ENCODE data around the gene CSH1. TPM values are rescaled to one million over a fixed set of nuclear protein-coding genes. Genes with fewer than 3 reads are reported as not detected.
"Not testable (repeated sequence)": the region's sequence is repeated elsewhere in the genome, so short reads cannot be mapped to it uniquely, and the experiment has no call there.

The CSH1 gene
- total RNA-seq: 0.42 TPM
- polyA plus RNA-seq: not detected

DNA sequence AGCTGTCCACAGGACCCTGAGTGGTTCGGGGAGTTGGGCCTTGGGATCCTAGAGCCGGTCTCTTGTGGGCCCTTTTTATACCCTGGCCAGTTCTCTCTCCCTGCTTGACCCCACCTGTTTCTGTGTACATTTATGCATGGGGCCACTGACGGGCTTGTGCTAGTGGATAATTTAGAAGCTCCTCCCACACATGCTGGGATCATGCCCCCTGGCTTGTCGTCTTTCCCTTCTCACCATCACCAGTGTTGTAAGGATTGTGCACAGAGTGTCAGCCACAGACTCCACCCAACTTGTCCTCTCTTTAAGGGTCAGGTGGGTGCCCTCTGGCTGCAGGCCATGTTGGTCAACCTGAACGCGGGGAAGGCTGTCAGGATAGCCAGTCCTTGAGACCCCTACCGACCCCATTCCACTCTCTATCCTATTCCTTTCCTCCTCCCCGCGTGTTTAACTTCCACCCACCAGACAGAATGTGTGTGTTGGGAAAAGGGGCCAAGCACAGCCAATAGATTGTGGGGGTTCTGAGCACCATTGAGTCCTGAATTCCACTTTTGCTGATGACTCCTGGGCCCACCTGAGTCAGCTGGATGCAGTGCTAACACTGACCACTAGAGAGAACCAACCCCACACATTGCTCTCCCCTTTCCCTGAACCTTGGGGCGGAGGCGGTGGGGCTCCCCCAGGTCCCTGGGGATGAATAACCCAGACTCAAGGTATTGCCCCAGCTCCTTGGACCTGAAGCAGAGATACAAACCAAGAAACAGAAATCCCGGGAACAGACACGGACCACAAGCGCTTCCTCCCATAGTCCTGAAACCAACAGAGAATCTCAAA is at the start of gene CSH1:
CSH1 (minus strand) TSS at position 51 of the 831 bp plus-strand sequence. CDS start 63 bp downstream, outside the sequence.
- H3K36me3 ChIP-seq (ENCODE audit: insufficient read depth); H3K4me1 ChIP-seq (ENCODE audit: insufficient read depth); DNase-seq (ENCODE audit: extremely low spot score); H3K4me3 ChIP-seq (ENCODE audit: low read depth, low read length); H3K27ac ChIP-seq (ENCODE audit: low read depth): not testable (repeated sequence)
- 89% methylated on average over 11 of the region's 14 CpGs for WGBS

DNA sequence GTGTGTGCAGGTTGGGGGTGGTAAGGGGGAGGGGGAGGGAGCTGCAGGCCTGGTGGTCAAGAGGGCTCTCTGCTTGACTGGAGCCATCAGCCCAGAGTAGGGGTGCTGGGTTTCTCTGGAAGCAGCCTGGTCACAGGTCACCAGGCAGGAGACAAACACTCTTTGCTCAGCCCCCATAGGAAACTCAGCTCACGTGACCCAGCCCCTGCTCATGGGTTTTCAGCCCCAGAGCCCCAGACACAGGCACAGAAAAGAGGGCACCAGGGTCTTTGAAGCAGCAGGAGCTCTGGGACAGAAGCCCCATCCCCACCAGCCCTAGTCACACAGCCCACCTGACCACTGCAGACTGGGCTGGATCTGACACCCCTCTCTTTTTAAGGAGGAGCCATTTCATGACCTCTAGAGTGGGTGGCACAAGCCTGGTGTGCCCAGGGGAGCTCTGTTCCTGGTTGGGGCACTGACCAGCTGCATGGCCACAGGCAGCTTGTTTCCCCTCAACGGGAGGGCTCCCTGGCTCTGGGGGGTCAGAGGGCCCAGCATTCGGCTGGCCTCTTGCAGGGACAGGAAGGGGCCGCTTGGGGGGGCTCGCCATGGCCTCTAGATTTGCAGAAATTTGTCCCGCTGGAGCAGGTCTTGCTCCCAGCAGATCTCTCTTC is 49.5 kb upstream of the CSH1 start:
- Histone ChIP-seq H3K36me3 (ENCODE audit: insufficient read depth) (no peaks in the 10 kb centered on the region), H3K4me3 (ENCODE audit: low read depth, low read length) (no peak overlapping the region), H3K27ac (ENCODE audit: low read depth) (no peak overlapping the region), H3K4me1 (ENCODE audit: insufficient read depth) (no peaks in the 10 kb centered on the region)
- 68% methylated on average over 6 of the region's 6 CpGs for WGBS
- no peak for DNase-seq (ENCODE audit: extremely low spot score)

DNA sequence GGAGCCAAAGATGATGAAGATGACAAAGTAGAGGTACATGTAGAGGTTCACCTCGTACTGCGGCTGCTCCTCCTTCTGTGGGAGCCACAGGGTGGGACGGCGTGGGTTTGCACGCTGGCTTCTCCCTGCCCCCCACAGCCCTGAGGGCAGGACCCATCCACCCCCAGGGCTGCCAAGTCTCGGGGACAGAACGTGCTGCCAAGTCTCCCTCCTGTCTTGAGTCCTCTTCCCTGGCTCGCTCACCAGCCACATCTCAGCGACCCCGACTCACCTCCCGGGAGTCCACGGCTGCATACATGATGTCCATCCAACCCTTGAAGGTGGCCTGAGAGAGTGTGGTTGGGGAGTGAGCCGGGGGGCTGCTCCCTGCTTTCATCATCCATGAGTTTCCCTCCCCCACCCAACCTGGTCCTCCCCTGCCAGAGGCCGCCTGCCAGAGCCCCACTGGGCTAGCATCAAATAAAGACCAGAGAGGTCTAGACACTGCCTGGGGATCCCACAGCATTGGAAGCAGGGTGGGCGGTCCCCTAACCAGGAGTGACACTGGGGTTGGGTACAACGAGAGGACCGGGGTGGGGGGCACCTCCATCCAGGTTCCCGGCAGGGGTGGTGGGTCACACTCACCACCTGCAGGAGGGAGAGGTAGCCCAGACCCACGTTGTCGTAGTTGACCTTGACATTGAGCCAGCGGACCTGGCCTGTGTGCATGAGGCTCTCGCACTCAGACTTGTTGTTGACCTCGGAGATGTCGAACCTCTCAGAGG is 48.5 kb upstream of the CSH1 start:
- 90% methylated on average over 24 of the region's 24 CpGs for WGBS
- no peak overlapping the region for H3K27ac ChIP-seq (ENCODE audit: low read depth)
- no peaks in the 10 kb centered on the region for H3K36me3 ChIP-seq (ENCODE audit: insufficient read depth)
- no peak overlapping the region for H3K4me3 ChIP-seq (ENCODE audit: low read depth, low read length)
- no peak for DNase-seq (ENCODE audit: extremely low spot score)
- no peaks in the 10 kb centered on the region for H3K4me1 ChIP-seq (ENCODE audit: insufficient read depth)

DNA sequence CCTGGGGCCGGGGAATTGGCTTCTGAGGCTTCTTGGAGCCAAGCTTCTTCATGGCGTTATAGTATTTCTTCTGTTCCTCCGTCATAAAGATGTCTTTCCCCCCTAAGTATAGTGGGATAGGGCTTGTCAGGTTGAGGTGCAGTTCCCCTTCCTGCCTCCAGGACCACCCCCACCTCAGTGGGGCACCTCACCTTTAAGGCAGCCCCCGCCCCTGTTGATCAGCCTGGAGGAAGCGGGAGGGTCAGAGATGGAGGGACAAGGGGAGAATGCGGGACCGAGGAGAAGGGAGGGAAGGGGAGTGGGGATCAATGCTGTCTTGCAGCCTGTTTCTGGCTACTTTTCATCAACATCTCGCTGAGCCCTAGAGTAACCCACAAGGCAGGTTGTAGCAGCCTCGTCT is 47.4 kb upstream of the CSH1 start:
- Histone ChIP-seq H3K27ac (ENCODE audit: low read depth) (no peak overlapping the region), H3K36me3 (ENCODE audit: insufficient read depth) (no peaks in the 10 kb centered on the region), H3K4me3 (ENCODE audit: low read depth, low read length) (no peak overlapping the region), H3K4me1 (ENCODE audit: insufficient read depth) (no peaks in the 10 kb centered on the region)
- no peak for DNase-seq (ENCODE audit: extremely low spot score)
- 78% methylated on average over 9 of the region's 9 CpGs for WGBS

DNA sequence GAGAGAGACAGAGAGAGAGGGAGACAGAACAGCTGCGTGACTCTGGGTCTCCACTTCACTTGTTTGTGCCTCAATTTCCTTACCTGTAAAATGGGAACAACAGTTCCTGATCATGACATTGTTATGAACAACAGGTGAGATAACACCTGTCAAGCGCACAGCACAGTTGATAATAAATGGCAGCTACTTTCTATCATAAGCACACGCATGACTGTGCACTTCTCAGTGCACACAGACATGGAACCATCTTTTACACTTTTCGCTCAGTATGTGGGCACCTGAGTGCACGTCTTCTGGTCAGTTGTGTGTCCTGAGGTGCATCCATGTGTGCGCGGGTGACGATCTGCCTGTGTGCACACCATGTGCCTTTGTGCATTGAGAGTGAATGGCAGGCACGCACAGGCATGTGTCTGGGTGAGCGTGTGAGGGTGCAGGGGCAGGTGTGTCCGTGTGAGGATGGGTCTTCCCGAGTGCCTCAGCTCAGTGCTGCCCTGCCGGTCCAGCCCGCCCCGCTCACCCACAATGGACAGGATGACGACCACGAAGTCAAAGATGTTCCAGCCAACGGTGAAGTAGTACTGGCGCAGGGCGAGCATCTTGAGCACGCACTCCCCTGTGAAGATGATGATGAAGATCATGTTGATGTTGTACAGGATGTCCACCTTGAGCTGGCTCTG is 46.1 kb upstream of the CSH1 start:
- no peak for DNase-seq (ENCODE audit: extremely low spot score)
- Histone ChIP-seq H3K4me3 (ENCODE audit: low read depth, low read length) (no peak overlapping the region), H3K27ac (ENCODE audit: low read depth) (no peak overlapping the region), H3K36me3 (ENCODE audit: insufficient read depth) (no peaks in the 10 kb centered on the region), H3K4me1 (ENCODE audit: insufficient read depth) (no peaks in the 10 kb centered on the region)
- 94% methylated on average over 21 of the region's 21 CpGs for WGBS

DNA sequence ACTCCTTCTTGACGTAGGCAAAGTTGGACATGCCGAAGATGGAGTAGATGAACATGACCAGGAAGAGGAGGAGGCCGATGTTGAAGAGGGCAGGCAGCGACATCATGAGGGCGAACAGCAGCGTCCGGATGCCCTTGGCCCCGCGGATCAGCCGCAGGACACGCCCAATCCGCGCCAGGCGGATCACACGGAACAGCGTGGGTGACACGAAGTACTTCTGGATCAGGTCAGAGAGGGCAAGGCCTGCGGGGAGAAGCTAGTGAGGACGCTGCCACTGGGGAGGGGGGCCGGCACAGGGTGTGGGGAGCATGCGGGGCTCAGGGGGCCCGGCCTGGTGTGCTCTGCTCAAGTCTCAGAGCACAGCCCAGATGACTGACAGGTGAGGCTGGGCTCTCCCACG is 45.4 kb upstream of the CSH1 start:
- H3K4me3 ChIP-seq (ENCODE audit: low read depth, low read length): no peak overlapping the region
- no peak overlapping the region for H3K27ac ChIP-seq (ENCODE audit: low read depth)
- no peak for DNase-seq (ENCODE audit: extremely low spot score)
- H3K4me1 ChIP-seq (ENCODE audit: insufficient read depth): no peaks in the 10 kb centered on the region
- WGBS: 92% methylated on average over 23 of the region's 23 CpGs
- H3K36me3 ChIP-seq (ENCODE audit: insufficient read depth): no peaks in the 10 kb centered on the region

DNA sequence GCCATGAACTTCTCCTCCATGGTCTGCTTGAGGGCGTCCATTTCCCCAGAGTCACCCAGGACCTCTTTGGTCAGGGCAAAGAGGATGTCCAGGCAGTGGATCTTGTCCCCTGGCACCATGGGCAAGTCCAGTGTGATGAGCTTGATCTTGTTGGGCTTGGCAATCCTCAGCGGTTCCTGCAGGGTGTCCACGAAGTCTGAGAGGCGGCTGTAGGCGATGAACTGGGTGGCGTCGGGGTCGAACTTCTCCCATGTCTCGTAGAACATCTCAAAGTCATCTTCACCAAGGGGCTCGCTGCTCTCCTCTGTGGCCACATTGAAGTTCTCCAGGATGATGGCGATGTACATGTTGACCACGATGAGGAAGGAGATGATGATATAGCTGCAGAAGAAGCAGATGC is 44.8 kb upstream of the CSH1 start:
- WGBS: 96% methylated on average over 12 of the region's 12 CpGs
- H3K27ac ChIP-seq (ENCODE audit: low read depth): no peak overlapping the region
- H3K4me3 ChIP-seq (ENCODE audit: low read depth, low read length): no peak overlapping the region
- H3K4me1 ChIP-seq (ENCODE audit: insufficient read depth): no peaks in the 10 kb centered on the region
- no peak for DNase-seq (ENCODE audit: extremely low spot score)
- H3K36me3 ChIP-seq (ENCODE audit: insufficient read depth): no peaks in the 10 kb centered on the region

DNA sequence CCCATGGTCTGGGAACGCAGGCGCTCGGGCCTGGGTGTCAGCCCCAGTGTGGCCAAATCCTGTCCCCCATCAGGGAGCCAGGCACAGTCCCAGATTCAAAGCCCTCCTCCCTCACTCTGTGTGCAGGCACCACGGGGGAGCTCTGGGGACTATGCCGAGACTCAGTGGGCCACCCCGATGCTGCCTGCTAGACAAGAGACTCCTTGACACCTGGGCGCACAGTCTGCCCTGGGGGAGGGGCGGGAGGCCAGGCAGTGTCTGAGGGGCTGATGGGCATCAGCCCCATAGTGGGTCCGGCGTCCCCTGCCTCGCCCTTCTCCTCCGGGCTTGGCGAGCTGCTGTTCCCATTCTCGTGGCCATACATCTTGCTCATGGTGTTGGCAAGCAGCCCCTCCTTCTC is 44.2 kb upstream of the CSH1 start:
- H3K27ac ChIP-seq (ENCODE audit: low read depth): no peak overlapping the region
- H3K4me1 ChIP-seq (ENCODE audit: insufficient read depth): no peaks in the 10 kb centered on the region
- H3K4me3 ChIP-seq (ENCODE audit: low read depth, low read length): no peak overlapping the region
- DNase-seq (ENCODE audit: extremely low spot score): no peak
- no peaks in the 10 kb centered on the region for H3K36me3 ChIP-seq (ENCODE audit: insufficient read depth)
- WGBS: 93% methylated on average over 14 of the region's 14 CpGs

DNA sequence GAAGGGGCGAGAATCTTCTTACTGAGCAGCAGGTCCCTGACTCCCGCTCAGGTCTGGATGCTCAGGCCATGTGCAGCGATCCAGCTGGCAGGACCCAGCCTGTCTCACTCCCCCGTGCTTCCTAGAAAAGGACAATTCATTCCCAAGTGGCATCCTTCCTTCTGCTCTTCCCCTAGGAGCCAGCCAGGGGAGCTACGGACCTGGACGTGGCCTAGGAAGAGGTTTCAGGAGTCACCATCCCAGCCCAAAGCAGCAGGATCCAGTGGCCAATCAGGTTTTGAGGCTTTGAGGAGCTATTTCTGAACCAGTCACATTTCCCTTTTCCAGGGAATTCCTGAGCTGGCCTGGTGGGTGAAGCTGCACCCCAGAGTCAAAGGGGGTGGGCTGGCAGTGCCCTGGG is 43.5 kb upstream of the CSH1 start:
- DNase-seq (ENCODE audit: extremely low spot score): no peak
- Histone ChIP-seq H3K4me3 (ENCODE audit: low read depth, low read length) (no peak overlapping the region), H3K36me3 (ENCODE audit: insufficient read depth) (no peaks in the 10 kb centered on the region), H3K27ac (ENCODE audit: low read depth) (no peak overlapping the region), H3K4me1 (ENCODE audit: insufficient read depth) (no peaks in the 10 kb centered on the region)
- WGBS: 77% methylated on average over 6 of the region's 6 CpGs

DNA sequence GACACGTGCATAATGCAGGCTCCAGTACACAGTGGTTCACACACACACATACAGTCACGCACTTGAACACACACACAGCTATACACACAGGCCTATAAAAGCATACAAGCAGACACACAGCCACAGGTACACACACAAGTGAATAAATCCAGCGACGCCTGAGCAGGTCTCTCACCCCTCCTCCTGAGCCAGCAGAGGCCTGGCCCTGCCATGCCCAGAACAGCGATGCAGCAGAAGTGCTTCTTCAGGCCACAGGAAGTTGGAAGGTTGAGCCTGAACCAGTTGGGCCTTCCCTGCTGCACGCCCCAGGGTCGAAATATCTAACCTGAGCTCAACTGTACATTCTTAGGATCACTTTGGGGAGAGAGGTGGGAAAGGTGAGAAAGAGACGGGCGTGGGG is 43.0 kb upstream of the CSH1 start:
- WGBS: 93% methylated on average over 9 of the region's 9 CpGs
- Histone ChIP-seq H3K27ac (ENCODE audit: low read depth) (no peak overlapping the region), H3K36me3 (ENCODE audit: insufficient read depth) (no peaks in the 10 kb centered on the region)

DNA sequence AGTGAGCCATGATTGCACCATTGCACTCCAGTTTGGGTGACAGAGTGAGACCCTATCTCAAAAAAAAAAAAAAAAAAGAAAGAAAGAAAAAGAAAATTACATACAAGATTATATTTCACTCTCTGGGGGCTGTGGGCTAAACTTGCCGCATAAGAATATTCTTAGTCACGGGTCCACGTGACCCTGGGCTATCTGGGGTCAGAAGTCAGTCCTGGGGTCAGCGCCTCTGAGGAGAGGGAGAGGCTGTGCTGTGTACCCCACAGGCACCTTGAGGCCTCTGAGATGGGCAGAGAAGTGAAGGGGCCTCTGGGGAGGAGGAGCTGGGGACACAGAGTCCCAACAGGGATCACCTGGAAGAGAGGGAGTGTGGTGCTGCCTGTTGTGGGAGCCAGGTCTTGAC is 41.5 kb upstream of the CSH1 start:
- H3K4me1 ChIP-seq (ENCODE audit: insufficient read depth): no peaks in the 10 kb centered on the region
- no peak for DNase-seq (ENCODE audit: extremely low spot score)
- 91% methylated on average over 4 of the region's 4 CpGs for WGBS

More for the DNA sequence above, 43.0 kb upstream of the CSH1 start:
- Histone ChIP-seq H3K4me1 (ENCODE audit: insufficient read depth) (no peaks in the 10 kb centered on the region), H3K4me3 (ENCODE audit: low read depth, low read length) (no peak overlapping the region)
- no peak for DNase-seq (ENCODE audit: extremely low spot score)

DNA sequence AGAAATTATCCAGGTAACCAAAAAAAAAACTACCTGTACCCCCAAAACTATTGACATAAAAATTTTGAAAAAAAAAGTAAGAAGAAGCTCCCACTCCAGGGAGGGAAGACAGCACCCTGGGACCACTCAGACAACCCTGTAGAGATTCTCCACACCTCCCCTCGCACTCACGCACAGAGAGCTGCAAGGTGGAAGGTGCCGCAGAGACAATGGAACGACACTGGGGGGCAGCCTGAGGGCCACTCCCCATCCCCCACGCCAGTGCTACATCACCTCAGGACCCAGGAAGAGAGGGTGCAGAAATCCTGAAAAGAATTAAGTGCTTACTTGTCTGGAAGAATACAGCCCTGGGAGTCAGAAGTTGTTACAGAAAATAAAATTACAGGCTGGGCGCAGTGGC is 40.9 kb upstream of the CSH1 start:
- Histone ChIP-seq H3K36me3 (ENCODE audit: insufficient read depth) (no peaks in the 10 kb centered on the region), H3K4me1 (ENCODE audit: insufficient read depth) (no peaks in the 10 kb centered on the region), H3K27ac (ENCODE audit: low read depth) (no peak overlapping the region), H3K4me3 (ENCODE audit: low read depth, low read length) (no peak overlapping the region)
- no peak for DNase-seq (ENCODE audit: extremely low spot score)
- WGBS: 86% methylated on average over 6 of the region's 6 CpGs

More for the DNA sequence above, 41.5 kb upstream of the CSH1 start:
- H3K4me3 ChIP-seq (ENCODE audit: low read depth, low read length): no peak overlapping the region
- no peaks in the 10 kb centered on the region for H3K36me3 ChIP-seq (ENCODE audit: insufficient read depth)
- H3K27ac ChIP-seq (ENCODE audit: low read depth): no peak overlapping the region
